H1 (cell line): ENCODE data around the gene BTD.

ENCODE experiments used
- BRCA1 ChIP-seq: IDR thresholded peaks from 2 replicates; pipeline ENCODE4 v1.6.1; 2012; ENCODE audit warnings: low read depth, low read length, improper control_type of control experiment
- CTCF ChIP-seq, 3 experiments: IDR thresholded peaks; 1 replicate in 2 of 3; 2 replicates in 1 of 3; pipeline versions ENCODE4 v1.5.1 to v1.6.1; 2011; ENCODE audit warnings: low read length in 3 of 3, mild to moderate bottlenecking in 3 of 3, inconsistent platforms in 2 of 3, low read depth in 1 of 3, moderate library complexity in 1 of 3; ENCODE audit not compliant: insufficient read depth in 1 of 3; ENCODE audit errors: control extremely low read depth in 1 of 3
- EP300 ChIP-seq, 2 experiments: IDR thresholded peaks; 1 replicate in 1 of 2; 2 replicates in 1 of 2; pipeline ENCODE4 v1.6.1; 2011 to 2012; ENCODE audit warnings: low read depth in 2 of 2, low read length in 2 of 2, mild to moderate bottlenecking in 2 of 2, borderline replicate concordance in 1 of 2, inconsistent platforms in 1 of 2, moderate library complexity in 1 of 2
- NRF1 ChIP-seq: IDR thresholded peaks from 2 replicates; pipeline ENCODE4 v1.6.1; 2011; ENCODE audit warnings: mild to moderate bottlenecking, low read depth, low read length, improper control_type of control experiment
- POLR2AphosphoS5 ChIP-seq: IDR thresholded peaks from 2 replicates; pipeline ENCODE4 v1.6.1; 2011; ENCODE audit warnings: low read depth, low read length
- RAD21 ChIP-seq, 2 experiments: IDR thresholded peaks in 1 of 2; conservative IDR thresholded peaks in 1 of 2; 2 replicates each; pipeline ENCODE4 v1.6.1; 2011; ENCODE audit warnings: low read depth in 2 of 2, low read length in 2 of 2, improper control_type of control experiment in 1 of 2, inconsistent platforms in 1 of 2, mild to moderate bottlenecking in 1 of 2, moderate library complexity in 1 of 2
- RFX5 ChIP-seq: IDR thresholded peaks from 2 replicates; pipeline ENCODE4 v1.6.1; 2011; ENCODE audit warnings: low read depth, low read length, improper control_type of control experiment, borderline replicate concordance
- TEAD4 ChIP-seq: IDR thresholded peaks from 2 replicates; pipeline ENCODE4 v1.6.1; 2012; ENCODE audit warnings: low read depth, low read length, inconsistent platforms, mixed read lengths

- no peak for TF ChIP-seq EP300 (IDR thresholded peaks at IDR 0.05; ENCODE audit: borderline replicate concordance in 1 of 2, low read depth in 2 of 2, low read length in 2 of 2)
- no peak; the same call in 1 of the 2 replicates for TF ChIP-seq POLR2AphosphoS5
- TF ChIP-seq RAD21 (IDR thresholded peaks at IDR 0.05 in 1 of 2, conservative IDR thresholded peaks at IDR 0.05 in 1 of 2; ENCODE audit: low read depth in 2 of 2, low read length in 2 of 2): no peak
- no peak for TF ChIP-seq RFX5
- no peak for TF ChIP-seq TEAD4
- TF ChIP-seq CTCF (IDR thresholded peaks at IDR 0.05; ENCODE audit: control extremely low read depth in 1 of 3, insufficient read depth in 1 of 3, low read depth in 1 of 3, low read length in 3 of 3): no peak
- TF ChIP-seq NRF1: no peak
- TF ChIP-seq BRCA1: no peak
Observed at GRCh38 chr3:15601046-15601398, 523 bp upstream of the BTD start.
